Liver (tissue), 9 donors: Measurements from ENCODE around the gene STK25. TPM values are rescaled to one million over a fixed set of nuclear protein-coding genes. Genes with fewer than 3 reads are reported as not detected.

Experiments
- DNase-seq: peaks from one replicate; pipeline ENCODE4 v3.0.0-alpha.2; 2017; ENCODE audit warnings: low spot score
- H3K27ac ChIP-seq, 2 donors: one replicate each; pipeline ENCODE4 v1.7.0; 2013; ENCODE audit warnings: inconsistent platforms in 2 of 2, low read length in 2 of 2, control low read depth in 1 of 2, low read depth in 1 of 2, mild to moderate bottlenecking in 1 of 2
- H3K27me3 ChIP-seq, 4 donors: one replicate each; pipeline versions ENCODE4 v1.6.1 to v1.7.0; 2013; ENCODE audit warnings: low read length in 3 of 4, inconsistent platforms in 1 of 4, mild to moderate bottlenecking in 1 of 4, moderate library complexity in 1 of 4; ENCODE audit not compliant: control insufficient read depth in 4 of 4, insufficient read depth in 4 of 4
- H3K36me3 ChIP-seq, 4 donors: one replicate each; pipeline versions ENCODE4 v1.6.1 to v1.7.0; 2013; ENCODE audit warnings: low read length in 3 of 4, mild to moderate bottlenecking in 3 of 4, low read depth in 1 of 4, moderate library complexity in 1 of 4; ENCODE audit not compliant: control insufficient read depth in 4 of 4, insufficient read depth in 3 of 4
- H3K4me1 ChIP-seq, 4 donors: one replicate each; pipeline versions ENCODE4 v1.6.1 to v1.7.0; 2013; ENCODE audit warnings: low read length in 3 of 4, mild to moderate bottlenecking in 3 of 4, moderate library complexity in 1 of 4; ENCODE audit not compliant: control insufficient read depth in 4 of 4, insufficient read depth in 4 of 4
- H3K4me3 ChIP-seq, 3 donors: one replicate each; pipeline versions ENCODE4 v1.6.1 to v1.7.0; 2013; ENCODE audit warnings: low read length in 3 of 3, control low read depth in 1 of 3, low read depth in 1 of 3, mild to moderate bottlenecking in 1 of 3
- H3K9ac ChIP-seq, 2 donors: one replicate each; pipeline ENCODE4 v1.7.0; 2013; ENCODE audit warnings: low read length in 2 of 2, mild to moderate bottlenecking in 2 of 2, moderate library complexity in 2 of 2, control low read depth in 1 of 2, low read depth in 1 of 2
- H3K9me3 ChIP-seq, 4 donors: one replicate each; pipeline versions ENCODE4 v1.6.1 to v1.7.0; 2013; ENCODE audit warnings: low read length in 3 of 4; ENCODE audit not compliant: control insufficient read depth in 4 of 4
- EGR1 ChIP-seq, 2 donors: IDR thresholded peaks; 2 replicates each; pipeline ENCODE4 v1.6.1; 2016 to 2018; ENCODE audit warnings: antibody characterized with exemption in 2 of 2, low read depth in 2 of 2
- FOXA1 ChIP-seq: IDR thresholded peaks from 2 replicates; pipeline ENCODE4 v1.6.1; 2016; ENCODE audit warnings: antibody characterized with exemption
- FOXA2 ChIP-seq: IDR thresholded peaks from 2 replicates; pipeline ENCODE4 v1.6.1; 2016; ENCODE audit warnings: antibody characterized with exemption
- GABPA ChIP-seq, 2 donors: IDR thresholded peaks in 1 of 2; conservative IDR thresholded peaks in 1 of 2; 2 replicates each; pipeline ENCODE4 v1.6.1; 2016; ENCODE audit warnings: antibody characterized with exemption in 2 of 2, mild to moderate bottlenecking in 1 of 2, moderate library complexity in 1 of 2
- HNF4G ChIP-seq: IDR thresholded peaks from 2 replicates; pipeline ENCODE4 v1.6.1; 2016; ENCODE audit warnings: antibody characterized with exemption
- JUND ChIP-seq, 2 donors: IDR thresholded peaks; 2 replicates each; pipeline ENCODE4 v1.6.1; 2016; ENCODE audit warnings: antibody characterized with exemption in 2 of 2
- NR2F2 ChIP-seq: IDR thresholded peaks from 2 replicates; pipeline ENCODE4 v1.6.1; 2016; ENCODE audit warnings: antibody characterized with exemption
- RAD21 ChIP-seq, 2 donors: IDR thresholded peaks; 2 replicates each; pipeline ENCODE4 v1.6.1; 2016; ENCODE audit warnings: antibody characterized with exemption in 2 of 2, mild to moderate bottlenecking in 2 of 2
- RXRA ChIP-seq, 2 donors: IDR thresholded peaks; 2 replicates each; pipeline ENCODE4 v1.6.1; 2017 to 2018; ENCODE audit warnings: antibody characterized with exemption in 2 of 2, mild to moderate bottlenecking in 1 of 2
- SP1 ChIP-seq: IDR thresholded peaks from 2 replicates; pipeline ENCODE4 v1.6.1; 2018; ENCODE audit warnings: antibody characterized with exemption, mild to moderate bottlenecking
- TAF1 ChIP-seq: conservative IDR thresholded peaks from 2 replicates; pipeline ENCODE4 v1.6.1; 2016; ENCODE audit warnings: antibody characterized with exemption, mild to moderate bottlenecking
- YY1 ChIP-seq: IDR thresholded peaks from 2 replicates; pipeline ENCODE4 v1.6.1; 2016; ENCODE audit warnings: antibody characterized with exemption, mild to moderate bottlenecking
- WGBS: extraction: QIAGEN DNeasy Blood & Tissue Kit; methylation state at CpG from one replicate; pipeline ENCODE4 v1.1.7; 2013; 5-methylcytosine and 5-hydroxymethylcytosine counted together
- polyA plus RNA-seq, 2 donors: library from polyadenylated mRNA; stranded (reverse) in 1 of 2; unstranded in 1 of 2; fragments of 200-250 nt in 1 of 2; fragments of >200 nt in 1 of 2; fragmentation: Nextera tagmentation in 1 of 2; extraction: Ambion mirVana in 1 of 2; gene quantifications; one replicate each; pipeline versions ENCODE4 v1.2.1 to v1.2.3, GENCODE V29; 2013 to 2015
- total RNA-seq, 2 donors: library from RNA; depleted of rRNA; stranded (reverse); fragments of >200 nt; gene quantifications; one replicate each; pipeline ENCODE4 v1.2.3, GENCODE V29; 2014
- TF ChIP-seq, protein P1 (sequence below): IDR thresholded peaks from 2 replicates; pipeline ENCODE4 v1.6.1; 2016; ENCODE audit warnings: antibody characterized with exemption
- TF ChIP-seq, protein P2 (sequence below): IDR thresholded peaks from 2 replicates; pipeline ENCODE4 v1.6.1; 2016; ENCODE audit warnings: antibody characterized with exemption
- TF ChIP-seq, protein P3 (sequence below): IDR thresholded peaks from 2 replicates; pipeline ENCODE4 v1.6.1; 2016; ENCODE audit warnings: antibody characterized with exemption, mild to moderate bottlenecking
- TF ChIP-seq, protein P4 (sequence below): IDR thresholded peaks from 2 replicates; pipeline ENCODE4 v1.6.1; 2016; ENCODE audit warnings: antibody characterized with exemption
- TF ChIP-seq, protein P5 (sequence below): fragments of 150-350 bp; IDR thresholded peaks from 2 replicates; pipeline ENCODE4 v1.5.1; 2017; ENCODE audit warnings: improper control_type of control experiment, low read depth, low read length; ENCODE audit not compliant: missing input control
- donor health status: healthy.
- donor health status: healthy.
- donor health status: healthy.
- donor health status: healthy.
- donor health status: healthy.

STK25 gene
- total and polyA plus RNA-seq, 4 donors, result 43.4 to 85.6 (median 67.3) TPM

DNA sequence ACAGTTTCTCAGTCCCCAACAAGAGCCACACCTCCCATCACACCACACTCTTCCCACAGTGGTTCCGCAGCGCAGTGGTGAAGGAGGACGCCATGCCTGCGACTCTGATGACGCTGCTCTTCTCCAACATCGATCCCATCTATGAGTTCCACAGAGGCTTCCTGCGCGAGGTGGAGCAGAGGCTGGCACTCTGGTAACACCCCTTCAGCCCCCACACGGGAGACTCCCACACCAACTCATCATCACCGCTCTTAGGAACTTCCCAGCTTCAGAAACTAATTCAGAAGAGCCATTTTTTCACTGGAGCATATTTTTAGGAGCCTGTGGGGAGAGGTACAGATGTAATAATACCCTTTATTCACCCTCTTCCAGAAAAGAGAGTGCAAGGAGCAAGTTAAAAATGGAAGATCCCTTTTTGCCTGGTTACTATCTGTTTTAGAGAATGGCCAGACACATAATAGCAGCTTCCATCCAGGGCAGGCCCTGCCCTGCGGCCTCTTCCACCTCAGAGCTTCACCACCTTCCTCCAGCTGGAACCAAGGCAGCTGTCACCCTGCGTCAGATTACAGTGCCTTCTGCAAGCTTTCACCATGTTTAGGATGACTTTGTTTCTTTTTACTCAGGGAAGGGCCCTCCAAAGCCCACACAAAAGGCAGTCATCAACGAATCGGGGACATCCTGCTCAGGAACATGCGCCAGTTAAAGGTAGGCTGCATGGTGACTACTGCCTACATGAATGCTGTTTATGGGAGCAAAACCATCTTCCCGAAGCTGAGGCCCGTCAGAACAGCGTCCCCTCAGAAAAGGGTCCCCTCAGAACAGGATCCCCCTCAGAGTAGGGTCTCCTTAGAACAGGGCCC, 44.9 kb downstream of the STK25 start:
- TF ChIP-seq GABPA (IDR thresholded peaks at IDR 0.05 in 1 of 2, conservative IDR thresholded peaks at IDR 0.05 in 1 of 2) (no peak), EGR1 (IDR thresholded peaks at IDR 0.05; ENCODE audit: low read depth in 2 of 2) (no peak), FOXA1 (no peak), YY1 (no peak), RXRA (IDR thresholded peaks at IDR 0.05) (no peak), FOXA2 (no peak), JUND (IDR thresholded peaks at IDR 0.05) (no peak), HNF4G (no peak), SP1 (no peak)
- TF ChIP-seq, protein P1, sequence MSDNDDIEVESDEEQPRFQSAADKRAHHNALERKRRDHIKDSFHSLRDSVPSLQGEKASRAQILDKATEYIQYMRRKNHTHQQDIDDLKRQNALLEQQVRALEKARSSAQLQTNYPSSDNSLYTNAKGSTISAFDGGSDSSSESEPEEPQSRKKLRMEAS, result no peak
- TF ChIP-seq, protein P2, sequence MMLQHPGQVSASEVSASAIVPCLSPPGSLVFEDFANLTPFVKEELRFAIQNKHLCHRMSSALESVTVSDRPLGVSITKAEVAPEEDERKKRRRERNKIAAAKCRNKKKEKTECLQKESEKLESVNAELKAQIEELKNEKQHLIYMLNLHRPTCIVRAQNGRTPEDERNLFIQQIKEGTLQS, result no peak
- TF ChIP-seq, protein P3, sequence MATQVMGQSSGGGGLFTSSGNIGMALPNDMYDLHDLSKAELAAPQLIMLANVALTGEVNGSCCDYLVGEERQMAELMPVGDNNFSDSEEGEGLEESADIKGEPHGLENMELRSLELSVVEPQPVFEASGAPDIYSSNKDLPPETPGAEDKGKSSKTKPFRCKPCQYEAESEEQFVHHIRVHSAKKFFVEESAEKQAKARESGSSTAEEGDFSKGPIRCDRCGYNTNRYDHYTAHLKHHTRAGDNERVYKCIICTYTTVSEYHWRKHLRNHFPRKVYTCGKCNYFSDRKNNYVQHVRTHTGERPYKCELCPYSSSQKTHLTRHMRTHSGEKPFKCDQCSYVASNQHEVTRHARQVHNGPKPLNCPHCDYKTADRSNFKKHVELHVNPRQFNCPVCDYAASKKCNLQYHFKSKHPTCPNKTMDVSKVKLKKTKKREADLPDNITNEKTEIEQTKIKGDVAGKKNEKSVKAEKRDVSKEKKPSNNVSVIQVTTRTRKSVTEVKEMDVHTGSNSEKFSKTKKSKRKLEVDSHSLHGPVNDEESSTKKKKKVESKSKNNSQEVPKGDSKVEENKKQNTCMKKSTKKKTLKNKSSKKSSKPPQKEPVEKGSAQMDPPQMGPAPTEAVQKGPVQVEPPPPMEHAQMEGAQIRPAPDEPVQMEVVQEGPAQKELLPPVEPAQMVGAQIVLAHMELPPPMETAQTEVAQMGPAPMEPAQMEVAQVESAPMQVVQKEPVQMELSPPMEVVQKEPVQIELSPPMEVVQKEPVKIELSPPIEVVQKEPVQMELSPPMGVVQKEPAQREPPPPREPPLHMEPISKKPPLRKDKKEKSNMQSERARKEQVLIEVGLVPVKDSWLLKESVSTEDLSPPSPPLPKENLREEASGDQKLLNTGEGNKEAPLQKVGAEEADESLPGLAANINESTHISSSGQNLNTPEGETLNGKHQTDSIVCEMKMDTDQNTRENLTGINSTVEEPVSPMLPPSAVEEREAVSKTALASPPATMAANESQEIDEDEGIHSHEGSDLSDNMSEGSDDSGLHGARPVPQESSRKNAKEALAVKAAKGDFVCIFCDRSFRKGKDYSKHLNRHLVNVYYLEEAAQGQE, result no peak
- Histone ChIP-seq H3K9me3 (no peaks in the 10 kb centered on the region), H3K4me1 (no peaks in the 10 kb centered on the region), H3K4me3 (no peak overlapping the region), H3K27me3 (no peaks in the 10 kb centered on the region), H3K36me3 (peaks cover 0 to 15% (median 4%) of the 10 kb centered on the region in 4 donors), H3K27ac (no peak overlapping the region), H3K9ac (no peak overlapping the region)
- no peak for DNase-seq
- WGBS, result 96% methylated on average over 18 of the region's 18 CpGs

DNA sequence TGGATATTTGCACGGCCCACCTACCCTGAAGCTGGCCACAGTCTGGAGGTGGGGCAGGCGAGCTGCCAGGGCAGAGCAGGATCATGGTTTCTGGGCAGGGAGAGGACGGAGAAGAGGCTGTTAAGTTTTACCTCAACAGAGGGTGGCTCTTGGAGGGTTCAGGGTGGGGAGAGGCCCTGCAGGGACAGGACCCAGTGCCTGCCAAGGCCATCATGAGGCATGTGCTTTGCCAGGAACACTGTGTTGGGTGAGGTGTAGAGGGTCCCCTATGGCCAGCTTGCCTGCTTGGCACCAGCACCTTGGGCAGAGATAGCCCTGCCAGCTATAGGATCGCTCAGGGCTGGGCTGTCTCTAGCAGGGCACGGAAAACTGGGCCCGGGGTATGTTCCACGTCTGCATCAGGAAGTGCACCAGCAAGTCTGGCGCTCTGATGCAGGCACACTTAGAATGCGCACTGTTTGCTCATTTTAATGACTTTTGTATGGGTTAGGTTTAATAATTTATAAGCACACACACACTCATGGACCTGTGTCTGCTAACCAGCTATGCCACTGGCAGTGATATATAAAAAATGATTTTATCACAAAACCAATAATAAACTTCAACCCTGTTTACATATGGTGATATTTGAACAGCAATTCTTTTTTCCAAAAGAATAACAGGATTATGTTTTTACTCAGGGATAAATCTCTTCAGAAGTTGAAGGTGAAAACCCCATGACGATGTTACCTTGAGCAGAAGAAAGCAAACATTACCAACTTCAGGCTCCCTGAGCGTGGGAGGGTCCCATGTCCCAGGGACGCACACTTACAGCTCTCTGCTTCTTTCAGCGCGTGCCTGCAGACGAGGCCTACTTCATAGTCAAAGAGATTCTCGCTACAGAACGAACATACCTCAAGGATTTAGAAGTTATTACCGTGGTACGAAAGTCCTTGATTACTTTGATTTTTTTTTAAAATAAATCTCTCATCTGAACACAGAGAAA, 46.4 kb downstream of the STK25 start:
- Histone ChIP-seq H3K9me3 (no peaks in the 10 kb centered on the region), H3K27me3 (no peaks in the 10 kb centered on the region), H3K27ac (no peak overlapping the region), H3K9ac (no peak overlapping the region), H3K4me3 (no peak overlapping the region), H3K36me3 (peaks cover 0 to 13% (median 1%) of the 10 kb centered on the region in 4 donors), H3K4me1 (no peaks in the 10 kb centered on the region)
- DNase-seq, result no peak
- 86% methylated on average over 19 of the region's 19 CpGs for WGBS
- TF ChIP-seq, protein P1, result no peak
- TF ChIP-seq RAD21 (IDR thresholded peaks at IDR 0.05) (no peak), YY1 (no peak), TAF1 (no peak), SP1 (no peak), GABPA (IDR thresholded peaks at IDR 0.05 in 1 of 2, conservative IDR thresholded peaks at IDR 0.05 in 1 of 2) (no peak), EGR1 (IDR thresholded peaks at IDR 0.05; ENCODE audit: low read depth in 2 of 2) (no peak), JUND (IDR thresholded peaks at IDR 0.05) (no peak), NR2F2 (no peak)
- TF ChIP-seq, protein P4, sequence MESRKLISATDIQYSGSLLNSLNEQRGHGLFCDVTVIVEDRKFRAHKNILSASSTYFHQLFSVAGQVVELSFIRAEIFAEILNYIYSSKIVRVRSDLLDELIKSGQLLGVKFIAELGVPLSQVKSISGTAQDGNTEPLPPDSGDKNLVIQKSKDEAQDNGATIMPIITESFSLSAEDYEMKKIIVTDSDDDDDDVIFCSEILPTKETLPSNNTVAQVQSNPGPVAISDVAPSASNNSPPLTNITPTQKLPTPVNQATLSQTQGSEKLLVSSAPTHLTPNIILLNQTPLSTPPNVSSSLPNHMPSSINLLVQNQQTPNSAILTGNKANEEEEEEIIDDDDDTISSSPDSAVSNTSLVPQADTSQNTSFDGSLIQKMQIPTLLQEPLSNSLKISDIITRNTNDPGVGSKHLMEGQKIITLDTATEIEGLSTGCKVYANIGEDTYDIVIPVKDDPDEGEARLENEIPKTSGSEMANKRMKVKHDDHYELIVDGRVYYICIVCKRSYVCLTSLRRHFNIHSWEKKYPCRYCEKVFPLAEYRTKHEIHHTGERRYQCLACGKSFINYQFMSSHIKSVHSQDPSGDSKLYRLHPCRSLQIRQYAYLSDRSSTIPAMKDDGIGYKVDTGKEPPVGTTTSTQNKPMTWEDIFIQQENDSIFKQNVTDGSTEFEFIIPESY, result no peak
- TF ChIP-seq, protein P3, result no peak
- TF ChIP-seq, protein P5, sequence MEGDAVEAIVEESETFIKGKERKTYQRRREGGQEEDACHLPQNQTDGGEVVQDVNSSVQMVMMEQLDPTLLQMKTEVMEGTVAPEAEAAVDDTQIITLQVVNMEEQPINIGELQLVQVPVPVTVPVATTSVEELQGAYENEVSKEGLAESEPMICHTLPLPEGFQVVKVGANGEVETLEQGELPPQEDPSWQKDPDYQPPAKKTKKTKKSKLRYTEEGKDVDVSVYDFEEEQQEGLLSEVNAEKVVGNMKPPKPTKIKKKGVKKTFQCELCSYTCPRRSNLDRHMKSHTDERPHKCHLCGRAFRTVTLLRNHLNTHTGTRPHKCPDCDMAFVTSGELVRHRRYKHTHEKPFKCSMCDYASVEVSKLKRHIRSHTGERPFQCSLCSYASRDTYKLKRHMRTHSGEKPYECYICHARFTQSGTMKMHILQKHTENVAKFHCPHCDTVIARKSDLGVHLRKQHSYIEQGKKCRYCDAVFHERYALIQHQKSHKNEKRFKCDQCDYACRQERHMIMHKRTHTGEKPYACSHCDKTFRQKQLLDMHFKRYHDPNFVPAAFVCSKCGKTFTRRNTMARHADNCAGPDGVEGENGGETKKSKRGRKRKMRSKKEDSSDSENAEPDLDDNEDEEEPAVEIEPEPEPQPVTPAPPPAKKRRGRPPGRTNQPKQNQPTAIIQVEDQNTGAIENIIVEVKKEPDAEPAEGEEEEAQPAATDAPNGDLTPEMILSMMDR, result no peak
